T-helper 2 cell (primary cell): ENCODE results near the gene CDK11A.
A peak's percentile ranks its signal among the peaks of the same experiment; 100 is the strongest.
"Not testable (repeated sequence)": the region's sequence is repeated elsewhere in the genome, so short reads cannot be mapped to it uniquely, and the experiment has no call there.

Experiments
- DNase-seq, 5 experiments: peaks; one replicate each; pipeline versions ENCODE4 v3.0.0 to v3.0.0-alpha.2; 2012 to 2022

Gene CDK11A

DNA sequence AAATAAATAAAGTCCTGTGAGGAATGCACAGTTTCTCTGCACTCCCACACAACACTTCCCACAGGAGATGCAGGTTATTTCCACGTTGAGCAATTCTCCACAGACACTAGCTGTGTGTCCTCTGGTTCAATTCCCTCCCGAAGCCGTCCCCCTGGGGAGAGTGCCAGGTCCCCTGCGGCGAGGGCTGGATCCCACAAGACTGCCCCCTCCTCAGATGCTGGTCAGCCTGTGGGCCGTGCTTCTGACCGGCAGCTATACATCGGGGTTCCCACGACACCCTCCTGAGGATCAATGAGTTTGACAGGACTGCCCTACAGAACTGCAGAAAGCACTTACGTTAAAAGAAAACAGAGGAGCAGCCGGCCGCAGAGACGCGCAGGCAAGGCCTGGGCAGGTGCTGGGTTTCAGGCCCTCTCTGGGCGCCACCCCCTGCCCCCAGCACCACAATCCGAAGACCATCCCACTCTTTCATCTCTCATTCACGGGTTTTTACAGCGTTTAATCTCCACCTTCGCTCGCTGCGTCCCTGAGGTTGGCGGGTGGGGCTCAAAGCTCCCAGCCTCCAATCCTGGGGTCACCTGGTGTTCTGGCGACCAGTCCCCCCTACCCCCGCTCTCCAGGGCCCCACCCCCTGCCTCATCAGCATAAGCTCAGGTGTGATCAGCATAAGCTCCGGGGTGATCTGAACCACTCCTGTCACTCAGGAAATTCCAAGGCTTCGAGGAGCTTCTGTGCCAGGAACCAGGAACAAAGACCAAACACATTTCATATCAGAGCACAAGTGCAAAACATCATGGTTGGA is 40.9 kb downstream of the CDK11A start:
- DNase-seq = no peak

DNA sequence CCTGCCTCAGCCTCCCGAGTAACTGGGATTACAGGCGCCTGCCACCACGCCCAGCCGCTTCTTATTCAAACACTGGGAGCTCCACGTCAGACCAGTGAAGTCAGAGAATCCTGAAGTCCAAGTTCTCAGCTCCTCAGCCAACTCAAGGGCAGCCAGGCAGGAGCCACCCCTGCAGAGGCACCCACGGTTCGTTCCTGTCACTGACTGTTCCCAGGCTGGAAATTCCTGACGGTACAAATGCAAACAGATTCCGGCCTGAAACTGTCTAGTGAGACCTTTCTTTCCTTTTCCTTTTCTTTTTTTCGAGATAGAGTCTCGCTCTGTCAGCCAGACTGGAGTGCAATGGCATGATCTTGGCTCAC is 43.3 kb downstream of the CDK11A start:
- no peak for DNase-seq

DNA sequence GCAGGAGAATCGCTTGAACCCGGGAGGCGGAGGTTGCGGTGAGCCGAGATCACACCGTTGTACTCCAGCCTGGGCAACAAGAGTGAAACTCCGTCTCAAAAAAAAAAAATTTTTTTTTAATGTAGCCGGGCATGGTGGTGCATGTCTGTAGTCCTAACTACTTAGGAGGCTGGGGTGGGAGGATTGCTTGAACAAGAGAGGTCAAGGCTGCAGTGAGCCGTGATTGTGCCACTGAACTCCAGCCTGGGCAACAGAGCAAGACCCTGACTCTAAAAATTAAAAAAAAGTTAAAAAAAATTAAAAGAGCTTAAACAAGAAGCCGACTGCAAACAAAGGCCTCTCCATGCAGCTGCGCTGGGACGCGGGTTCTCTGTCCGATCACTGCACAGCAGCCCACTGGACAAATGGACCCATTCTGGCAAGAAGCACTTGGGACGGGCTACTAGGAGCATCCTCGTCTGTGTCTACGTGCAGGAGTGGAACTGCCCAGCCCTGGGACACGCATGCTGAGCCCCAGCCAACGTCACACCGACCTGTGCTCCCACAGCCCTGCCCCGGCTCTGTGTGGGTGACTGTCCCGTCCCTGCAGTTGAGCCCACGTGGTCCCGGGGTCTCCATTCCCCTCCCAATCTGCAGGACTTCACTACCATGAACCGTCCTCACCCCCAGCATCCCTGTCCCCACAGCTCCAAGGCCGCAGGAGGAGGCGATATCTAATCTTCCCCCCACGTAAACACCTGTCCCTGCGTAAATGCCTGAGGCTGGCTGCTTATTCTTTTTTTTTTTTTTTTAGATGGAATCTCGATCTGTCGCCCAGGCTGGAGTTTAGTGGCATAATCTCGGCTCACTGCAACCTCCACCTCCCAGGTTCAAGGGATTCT is 43.9 kb downstream of the CDK11A start:
- no peak for DNase-seq

DNA sequence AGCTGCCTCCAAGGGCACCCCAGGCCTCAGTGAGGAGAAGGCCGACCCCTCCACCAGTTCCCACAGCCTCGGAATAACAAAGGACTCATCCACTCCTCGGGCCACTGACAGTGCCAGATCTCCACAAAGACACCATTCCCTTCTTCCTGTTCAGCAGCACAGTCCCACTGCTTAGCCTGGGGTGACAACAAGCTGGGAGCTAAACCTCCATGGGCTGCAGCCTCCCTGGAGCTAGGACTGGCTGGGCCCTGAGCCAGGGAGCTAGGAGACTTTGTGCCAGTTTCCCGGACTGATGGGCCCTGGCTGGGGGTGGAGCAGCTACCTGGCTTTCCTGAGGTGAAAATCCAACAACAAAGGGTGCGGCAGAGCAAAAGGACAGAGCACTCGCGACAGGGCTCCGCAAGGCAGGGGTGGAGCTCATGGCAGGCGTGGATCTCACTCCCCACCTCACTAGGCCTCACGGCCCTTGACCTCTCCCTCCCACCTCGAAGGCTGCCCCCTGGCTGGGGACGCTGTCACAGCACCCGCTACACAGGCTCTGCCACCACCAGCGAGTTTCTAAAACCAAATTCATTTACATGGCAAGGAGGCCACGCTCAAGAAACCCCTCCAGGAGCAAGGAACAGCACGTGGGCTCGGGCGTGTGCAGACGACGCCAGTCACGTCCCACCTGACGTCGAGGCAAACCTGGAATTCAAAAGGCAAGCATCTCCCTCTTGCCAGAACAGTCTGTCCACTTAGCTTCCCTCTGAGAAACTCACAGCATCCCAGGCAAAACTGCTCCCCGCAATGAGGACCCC is 45.4 kb downstream of the CDK11A start:
- peak in 3 of 5 experiments; percentile 19 to 63 (median 30) for DNase-seq

DNA sequence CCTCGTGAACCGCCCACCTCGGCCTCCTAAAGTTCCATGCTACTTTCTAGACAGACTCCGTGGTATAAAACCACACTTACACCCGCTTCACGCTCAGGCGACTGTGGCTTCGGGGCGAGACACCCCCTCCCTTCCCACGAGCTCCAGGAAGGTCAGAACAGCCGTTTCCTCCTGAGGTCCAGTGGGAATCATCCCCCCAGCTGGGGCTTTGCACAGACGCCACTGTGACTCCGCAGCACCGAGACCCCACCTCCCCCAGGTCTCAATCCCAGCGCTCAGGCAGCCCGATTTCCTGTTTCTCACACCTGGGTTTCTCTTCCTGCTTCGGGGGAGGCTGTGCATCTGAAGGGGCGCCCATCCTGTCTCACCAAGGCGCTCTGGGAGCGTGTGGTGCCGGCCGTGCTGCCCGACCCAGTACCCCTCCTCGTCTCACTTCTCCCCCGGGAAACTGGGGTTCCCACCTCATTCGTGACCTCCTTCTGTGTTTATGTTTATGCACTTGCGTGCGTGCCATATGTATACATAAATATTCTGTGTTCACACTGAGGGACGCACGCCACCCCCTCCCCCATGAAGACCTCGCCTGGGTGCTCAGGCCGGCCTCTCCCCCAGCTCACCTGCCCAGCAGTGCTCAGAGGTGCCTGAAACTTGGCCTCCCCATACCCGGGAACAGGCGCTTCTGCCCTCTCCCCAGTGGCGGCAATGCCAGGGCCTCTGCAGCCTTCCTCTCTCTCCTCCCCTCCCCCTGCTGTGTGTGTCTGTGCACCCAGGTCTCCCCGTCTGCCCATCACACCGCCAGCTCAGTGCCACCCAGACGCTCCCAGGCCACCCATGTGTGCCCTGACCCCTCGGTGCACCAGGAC is 46.2 kb downstream of the CDK11A start:
- peak in 4 of 5 experiments; percentile 28 to 78 (median 45) for DNase-seq

DNA sequence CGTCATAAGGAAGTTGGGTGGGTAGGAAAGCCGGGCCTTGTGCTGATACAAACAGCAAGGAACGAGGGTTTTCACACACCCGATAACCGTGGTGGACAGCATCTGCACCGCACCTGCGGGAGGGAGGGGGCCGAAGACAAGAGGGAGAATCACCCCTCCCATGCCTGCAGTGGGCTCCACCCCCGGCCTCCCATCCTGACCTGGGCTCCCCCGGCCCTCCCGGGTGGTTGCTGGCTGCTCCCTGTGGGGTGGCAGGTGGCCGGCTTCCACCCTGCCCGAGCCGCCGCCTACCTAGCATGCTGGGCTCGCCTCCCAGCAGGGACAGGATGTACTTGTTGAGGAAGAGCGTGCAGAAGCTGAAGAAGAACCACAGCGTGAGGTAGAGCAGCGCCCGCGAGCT is 48.1 kb downstream of the CDK11A start:
- DNase-seq = not testable (repeated sequence)

DNA sequence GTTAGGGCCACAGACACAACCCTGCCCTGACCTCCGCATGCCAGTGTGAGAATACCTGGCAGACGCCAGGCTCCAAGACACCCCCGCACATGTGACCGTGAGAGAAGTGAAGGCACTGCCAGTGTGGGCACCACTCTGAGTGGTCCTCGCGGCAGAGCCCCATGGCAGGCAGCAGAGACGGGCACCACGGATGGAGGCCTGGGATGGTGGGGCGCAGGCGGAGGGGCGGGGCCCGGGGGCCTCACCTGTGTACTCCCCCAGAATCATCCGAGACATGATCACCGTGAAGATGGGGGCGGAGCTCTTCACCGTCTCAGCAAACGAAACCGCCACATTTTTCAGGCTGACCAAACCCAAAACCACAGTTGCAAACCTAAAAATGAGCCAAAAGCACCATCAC is 48.9 kb downstream of the CDK11A start:
- DNase-seq = peak in 1 of 5 experiments; percentile 11

DNA sequence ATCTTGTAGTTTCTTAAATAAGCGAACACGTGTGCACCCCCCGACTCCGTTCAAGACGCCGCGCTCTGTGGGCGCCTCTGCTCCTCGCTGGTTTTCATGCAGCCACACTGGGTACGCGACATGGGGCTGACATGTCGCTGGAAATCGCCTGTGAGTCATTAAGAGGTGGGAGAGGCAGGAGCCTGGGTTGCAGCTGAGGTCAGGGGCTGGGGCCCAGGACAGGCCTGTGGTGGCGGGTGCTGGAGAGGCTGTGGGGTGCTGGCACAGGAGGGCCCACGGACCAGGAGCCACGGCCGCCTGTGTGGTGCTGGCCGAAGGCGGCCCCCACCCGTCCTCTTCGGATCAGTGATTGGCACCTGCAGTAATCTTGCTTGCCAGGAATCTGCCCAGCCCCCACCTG is 49.4 kb downstream of the CDK11A start:
- not testable (repeated sequence) for DNase-seq

DNA sequence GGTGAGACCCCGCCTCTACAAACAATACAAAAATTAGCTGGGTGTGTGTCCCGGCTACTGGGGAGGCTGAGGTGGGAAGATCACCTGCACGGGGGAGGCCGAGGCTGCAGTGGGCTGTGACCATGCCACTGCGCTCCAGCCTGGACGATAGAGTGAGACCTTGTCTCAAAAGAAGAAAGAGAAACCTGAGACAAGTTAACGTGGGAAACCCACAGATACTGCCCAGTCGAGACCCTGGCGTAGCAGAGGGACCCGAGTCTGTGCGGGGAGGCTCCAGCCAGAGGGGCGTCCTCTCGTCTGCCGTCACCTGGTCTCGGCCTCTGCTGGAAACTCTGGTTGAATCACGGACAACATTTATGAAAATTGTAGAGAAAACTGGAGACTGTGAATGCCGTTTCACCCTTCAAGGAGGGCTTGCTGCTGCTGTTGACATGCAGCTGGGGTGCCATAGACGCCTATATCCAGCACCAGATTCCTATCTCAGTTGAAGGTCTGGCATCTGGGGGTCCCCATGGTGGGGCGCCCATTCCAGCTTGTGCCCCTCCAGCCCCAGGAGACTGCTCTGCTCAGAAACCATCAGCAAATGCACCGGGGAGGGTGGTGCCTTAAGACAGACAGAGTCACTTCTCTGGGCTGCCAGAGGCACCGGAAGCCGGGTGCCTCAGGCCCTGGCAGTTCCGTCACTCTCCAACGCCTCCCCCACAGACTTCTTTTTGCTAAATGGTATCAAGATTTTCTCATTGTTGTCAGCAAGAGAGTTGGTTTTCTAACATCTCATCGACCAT is 51.8 kb downstream of the CDK11A start:
- DNase-seq = no peak

DNA sequence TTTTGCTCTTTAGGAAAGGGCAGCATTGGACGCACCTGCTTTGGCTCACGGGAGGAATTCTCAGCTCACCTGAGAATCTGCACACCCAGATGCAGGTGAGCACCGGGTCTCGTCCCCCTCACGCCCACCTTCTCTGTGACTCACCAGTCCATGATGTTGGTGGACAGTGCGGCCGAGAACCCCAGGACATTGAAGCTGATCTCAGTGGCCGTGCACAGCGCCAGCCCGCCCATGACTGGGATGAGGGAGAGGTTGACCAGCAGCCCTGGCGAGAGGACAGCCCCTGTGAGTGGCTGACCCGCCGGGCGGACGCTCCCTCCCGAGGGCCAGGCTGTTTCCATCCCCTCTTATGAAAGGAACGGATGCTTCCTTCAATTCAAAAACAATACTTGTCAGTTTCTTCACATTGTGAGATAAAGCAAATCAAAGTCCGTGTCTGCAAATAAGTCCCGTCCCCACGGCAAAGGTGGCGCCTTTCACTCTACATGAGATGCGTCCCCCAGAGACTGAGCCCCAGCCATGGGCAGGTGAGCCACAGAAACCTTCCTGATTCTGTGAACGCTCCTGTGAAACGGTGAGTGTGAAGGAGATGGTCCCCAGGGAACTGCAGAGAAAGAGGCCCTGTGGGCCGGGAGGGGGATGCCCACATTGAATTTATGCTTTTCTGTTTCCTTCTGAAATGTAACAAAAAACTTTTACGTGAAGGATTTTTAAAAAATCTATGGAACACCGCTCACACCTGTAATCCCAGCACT is 52.6 kb downstream of the CDK11A start:
- no peak for DNase-seq

DNA sequence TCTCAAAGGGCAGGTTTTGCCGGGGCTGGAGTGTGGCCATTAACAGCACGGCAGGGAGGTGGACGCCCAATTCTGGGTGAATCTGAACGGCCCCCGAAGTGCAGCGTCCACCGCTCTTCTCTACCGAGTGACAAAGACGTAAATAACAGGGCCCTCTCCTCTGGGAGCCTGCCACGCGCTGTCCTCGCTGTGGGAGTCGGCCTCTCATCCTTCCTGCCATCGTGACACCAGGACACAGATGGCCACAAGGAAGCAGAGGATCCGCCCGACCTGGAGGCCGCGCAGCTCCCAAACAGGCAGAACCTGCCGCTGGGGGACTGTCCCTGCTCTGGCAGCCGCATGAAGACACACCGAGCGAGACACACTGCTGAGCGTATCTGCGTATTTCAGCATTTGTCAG is 53.3 kb downstream of the CDK11A start:
- DNase-seq = no peak

DNA sequence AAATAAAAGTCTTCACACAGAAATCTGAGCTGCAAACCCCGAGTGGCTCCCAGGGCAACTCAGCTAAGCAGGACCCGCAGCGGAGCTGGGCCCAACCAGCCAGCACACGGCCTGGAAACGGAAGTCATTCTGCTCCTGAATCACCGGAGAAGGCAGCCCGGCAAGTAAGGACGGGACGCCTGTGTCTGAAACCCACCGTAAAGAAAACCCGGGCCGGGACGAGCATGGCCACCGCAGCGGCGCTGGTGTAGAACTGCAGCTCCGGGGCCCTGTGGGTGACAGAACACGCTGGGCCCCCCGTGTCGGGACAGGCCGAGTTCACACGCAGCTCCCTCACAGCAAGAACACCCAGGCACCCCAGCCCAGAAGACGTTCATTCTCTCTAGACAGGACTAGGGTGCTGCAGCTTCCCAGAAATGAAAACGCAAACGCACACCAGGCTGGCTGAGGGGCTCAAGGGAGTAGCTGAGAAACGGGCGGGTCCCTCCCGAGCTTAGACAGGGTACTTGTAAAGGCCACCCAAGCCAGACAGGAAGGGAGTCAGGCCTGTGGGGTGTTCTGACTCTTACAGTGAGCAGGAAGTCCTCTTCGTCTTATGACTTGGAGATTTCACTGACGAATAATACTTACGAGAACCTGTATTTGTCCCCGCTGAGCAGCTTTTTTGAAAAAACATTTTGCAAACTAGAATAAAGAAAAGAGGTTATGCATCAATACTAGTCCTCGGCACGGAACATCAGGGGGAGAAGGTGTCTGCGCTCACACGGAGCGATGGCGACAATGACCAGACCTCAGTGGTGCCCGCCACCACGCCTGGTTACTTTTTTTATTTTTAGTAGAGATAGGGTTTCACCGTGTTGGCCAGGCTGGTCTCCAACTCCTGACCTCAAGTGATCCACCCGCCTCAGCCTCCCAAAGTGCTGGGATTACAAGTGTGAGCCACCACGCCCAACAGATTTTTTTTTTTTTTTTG is 54.4 kb downstream of the CDK11A start:
- no peak for DNase-seq

DNA sequence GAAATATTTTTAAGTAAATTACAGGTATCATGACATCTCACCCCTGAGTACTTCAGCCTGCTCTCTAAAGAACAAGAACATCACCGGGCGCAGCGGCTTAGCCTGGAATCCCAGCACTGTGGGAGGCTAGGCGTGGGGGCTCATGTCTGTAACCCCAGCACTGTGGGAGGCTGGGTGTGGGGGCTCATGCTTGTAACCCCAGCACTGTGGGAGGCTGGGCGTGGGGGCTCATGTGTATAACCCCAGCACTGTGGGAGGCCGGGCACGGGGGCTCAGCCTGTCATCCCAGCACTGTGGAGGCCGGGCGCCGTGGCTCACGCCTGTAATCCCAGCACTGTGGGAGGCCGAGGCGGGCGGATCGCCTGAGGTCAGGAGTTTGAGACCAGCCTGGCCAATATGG is 57.6 kb downstream of the CDK11A start:
- DNase-seq = no peak

DNA sequence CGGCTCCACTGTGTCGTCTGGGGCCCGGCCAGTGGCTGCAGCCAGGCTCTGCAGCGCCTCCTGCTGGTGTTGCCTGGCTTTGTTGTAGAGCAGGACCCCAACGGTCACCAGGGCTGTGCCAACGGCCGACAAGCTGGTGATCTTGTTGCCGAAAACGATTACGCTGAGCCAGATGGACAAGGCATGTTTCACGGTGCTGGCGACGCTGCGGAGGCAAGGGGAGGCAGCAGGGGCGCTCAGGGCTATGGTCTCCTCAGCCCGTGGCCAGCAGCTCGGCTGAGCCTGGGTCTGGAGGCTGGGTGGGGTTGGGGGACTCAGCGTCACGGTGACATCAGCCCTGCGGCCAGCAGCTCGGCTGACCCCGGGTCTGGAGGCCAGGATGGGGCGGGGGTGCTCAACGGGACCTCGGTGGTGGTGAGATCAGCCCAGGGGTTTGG is 58.3 kb downstream of the CDK11A start:
- peak in 3 of 5 experiments; percentile 8 to 28 (median 26) for DNase-seq

DNA sequence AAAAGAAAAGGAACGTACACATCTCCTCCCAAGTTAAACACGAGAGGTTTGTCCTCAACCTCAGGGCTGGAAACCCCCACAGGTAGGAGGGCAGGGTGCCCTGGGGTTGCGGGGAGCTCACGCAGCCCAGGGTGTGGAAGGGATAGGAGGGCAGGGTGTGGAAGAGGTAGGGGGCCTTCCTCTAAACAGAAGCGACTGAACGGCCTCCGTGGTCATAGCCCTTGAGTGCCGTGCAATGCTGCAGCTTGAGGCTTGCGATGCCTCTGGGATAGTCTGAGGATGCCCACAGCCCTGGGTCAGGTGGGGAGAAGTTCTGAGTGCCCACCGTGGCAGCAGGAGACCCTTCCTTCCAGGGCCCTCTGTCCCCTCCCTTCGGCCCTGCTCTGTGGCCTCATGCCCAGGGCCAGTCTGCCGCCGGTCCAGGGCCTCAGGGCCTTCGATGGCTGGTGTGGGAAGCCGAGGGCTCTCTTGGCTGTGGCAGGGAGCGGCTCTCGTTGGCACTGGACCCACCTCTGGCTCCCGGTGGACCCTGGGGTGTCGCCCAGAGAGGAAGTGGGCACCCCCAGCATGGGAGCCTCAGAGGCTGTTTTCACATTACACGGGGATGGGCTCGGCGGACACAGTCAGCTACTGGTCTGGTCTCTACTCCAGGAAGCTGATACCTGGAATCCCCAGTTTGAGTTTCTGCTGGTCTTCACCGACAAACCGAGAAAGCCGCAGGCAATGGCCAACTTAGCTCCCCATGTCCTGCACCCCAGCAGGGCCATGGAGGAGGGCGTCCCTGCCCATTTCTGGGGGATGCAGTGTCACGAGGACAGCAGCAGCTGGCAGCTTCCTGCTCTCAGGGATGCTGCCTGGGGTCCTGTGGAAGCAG is 59.0 kb downstream of the CDK11A start:
- DNase-seq = no peak

DNA sequence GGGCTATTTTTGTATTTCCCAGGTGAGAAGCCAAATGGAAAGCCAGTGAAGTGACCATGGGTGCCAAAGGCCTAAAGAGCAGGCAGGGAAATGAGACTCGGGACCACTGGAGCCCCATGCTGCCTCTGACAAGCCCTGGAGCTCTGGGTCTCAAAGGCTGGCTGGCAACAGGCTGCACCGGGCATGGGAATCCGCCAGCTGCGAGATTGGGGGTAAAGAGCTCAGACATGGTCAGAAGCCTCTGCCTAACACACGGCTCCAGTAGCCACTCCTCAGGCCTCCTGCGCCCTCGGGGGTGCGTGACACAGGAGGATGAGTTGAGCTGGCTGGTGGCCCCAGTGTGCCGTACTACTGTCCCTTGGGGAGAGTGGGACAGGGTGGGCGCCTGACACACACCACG is 59.8 kb downstream of the CDK11A start:
- not testable (repeated sequence) for DNase-seq

DNA sequence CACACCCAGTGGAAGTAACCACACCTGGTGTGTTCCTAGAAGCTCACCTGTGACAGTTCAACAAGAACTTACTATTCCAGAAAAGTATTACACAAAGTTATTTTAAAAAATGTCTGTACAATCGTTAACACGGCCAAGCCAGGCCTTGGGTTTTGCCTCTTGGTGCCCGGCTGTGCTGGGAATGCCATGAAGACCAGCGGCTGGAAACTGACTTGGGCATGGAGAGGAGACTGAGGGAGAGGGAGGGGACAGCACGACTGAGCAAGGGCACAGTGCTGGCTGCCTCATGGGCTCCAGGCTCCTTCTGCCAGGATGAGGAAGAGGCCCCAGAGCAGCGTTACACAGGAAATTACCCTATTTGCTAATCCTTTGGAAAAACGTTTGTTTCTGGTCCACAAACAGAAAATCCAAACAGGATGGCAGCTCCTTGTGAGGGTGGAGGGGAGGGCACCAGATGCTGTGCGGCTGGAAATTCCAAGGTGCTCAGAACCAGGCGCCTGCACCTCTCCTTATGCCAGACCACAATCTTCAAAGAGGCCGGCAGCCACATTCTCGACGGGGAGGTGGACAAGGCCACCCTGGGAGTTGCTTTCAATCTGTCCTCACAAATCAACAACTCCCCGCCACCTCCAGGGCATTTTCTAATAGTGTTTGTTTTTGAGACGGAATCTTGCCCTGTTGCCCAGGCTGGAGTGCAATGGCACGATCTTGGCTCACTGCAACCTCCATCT is 61.2 kb downstream of the CDK11A start:
- not testable (repeated sequence) for DNase-seq
